ENCODE data around the gene FOXC2.

GRCh38 chr16:86595983-86596605 lies 29.5 kb downstream of the FOXC2 start:
- TF ChIP-seq EZH2 (IDR thresholded peaks at IDR 0.05; ENCODE audit: insufficient read depth, poor library complexity, severe bottlenecking) (no peak), EZH2phosphoT487 (IDR thresholded peaks at IDR 0.05; ENCODE audit: insufficient read depth, low read depth) (no peak)

Measured in GM23248 (cell line).